Measurements from ENCODE around the gene DENND4B.
A peak's percentile ranks its signal among the peaks of the same experiment; 100 is the strongest.
"Not testable (repeated sequence)": the region's sequence is repeated elsewhere in the genome, so short reads cannot be mapped to it uniquely, and the experiment has no call there.

DENND4B gene

DNA sequence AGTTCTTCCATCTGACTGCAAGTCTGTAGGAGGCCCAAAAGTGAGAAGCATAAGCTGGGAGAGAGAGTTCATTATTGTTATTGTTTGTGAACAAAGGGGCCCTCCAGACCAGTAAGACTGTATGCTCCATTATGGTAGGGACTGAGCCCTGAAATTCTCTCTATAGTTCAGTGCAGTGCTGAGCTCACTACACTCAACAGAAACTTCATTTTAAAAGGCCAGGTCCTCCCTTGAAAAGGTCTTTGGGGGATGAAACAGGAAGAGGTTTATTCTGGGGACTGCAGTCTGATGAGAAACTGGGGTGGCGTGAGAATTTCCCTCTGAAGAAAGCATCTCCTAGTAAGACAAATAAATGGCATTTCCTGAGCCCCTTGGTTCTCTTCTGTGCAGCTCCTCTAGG, 18.3 kb downstream of the DENND4B start:
- DNase-seq (ENCODE audit: low spot score): no peak

- no peak for DNase-seq (ENCODE audit: low spot score)
Observed at GRCh38 chr1:153926405-153926804, 20.1 kb downstream of the DENND4B start.

- peak; percentile 100 for DNase-seq (ENCODE audit: low spot score)
Observed at GRCh38 chr1:153922972-153923925, 23.3 kb downstream of the DENND4B start, which contains the start of gene GATAD2B. Gene GATAD2B, minus strand, starts transcription at chr1:153922972. Its CDS starts 94,625 bp downstream, at chr1:153828347.

DNA sequence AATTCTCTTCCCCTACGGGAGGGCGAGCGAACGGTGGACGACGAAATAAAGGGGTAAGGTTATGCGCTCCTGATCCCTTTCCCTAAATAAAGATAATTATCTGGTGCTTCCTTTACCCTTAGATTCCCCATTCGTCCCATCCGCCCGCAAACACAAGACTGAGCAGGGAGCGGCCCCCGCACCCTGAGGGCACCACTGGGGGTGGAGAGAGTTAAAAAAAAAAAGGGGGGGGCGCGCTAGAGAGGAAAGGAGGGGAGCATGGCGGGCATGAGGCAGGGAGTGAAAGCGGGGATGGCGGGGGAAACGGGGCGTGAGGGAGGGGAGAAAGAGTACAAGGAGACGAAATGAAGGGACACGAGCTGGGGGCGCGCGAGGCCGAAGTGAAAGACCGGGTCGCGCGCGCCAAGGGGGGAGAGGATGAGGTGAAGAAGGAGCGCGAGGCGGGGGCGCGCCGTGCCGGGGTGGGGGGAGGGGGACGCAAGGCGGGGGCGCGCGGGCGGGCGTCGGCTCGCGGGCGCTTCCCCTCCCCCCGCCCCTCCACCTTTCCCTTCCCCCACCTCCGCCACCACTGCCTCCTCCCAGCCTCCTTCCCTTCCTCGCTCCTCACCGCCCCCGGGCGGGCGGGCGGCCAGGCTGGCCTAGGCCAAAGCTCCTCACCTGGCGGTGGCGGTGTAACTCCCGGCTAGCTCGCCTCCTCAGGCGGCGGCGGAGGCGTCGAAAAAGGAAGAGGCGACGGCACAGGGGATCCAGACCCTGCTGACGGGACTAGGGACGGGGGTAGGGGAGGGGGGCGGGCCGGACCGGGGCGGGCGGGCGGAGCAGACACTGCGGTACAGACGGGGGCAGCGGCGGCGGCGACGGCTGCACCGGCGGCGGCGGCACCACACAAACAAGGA, 24.2 kb downstream of the DENND4B start:
- no peak for DNase-seq (ENCODE audit: low spot score)

GRCh38 chr1:153921803-153922075, 24.8 kb downstream of the DENND4B start:
- DNase-seq (ENCODE audit: low spot score): no peak

DNA sequence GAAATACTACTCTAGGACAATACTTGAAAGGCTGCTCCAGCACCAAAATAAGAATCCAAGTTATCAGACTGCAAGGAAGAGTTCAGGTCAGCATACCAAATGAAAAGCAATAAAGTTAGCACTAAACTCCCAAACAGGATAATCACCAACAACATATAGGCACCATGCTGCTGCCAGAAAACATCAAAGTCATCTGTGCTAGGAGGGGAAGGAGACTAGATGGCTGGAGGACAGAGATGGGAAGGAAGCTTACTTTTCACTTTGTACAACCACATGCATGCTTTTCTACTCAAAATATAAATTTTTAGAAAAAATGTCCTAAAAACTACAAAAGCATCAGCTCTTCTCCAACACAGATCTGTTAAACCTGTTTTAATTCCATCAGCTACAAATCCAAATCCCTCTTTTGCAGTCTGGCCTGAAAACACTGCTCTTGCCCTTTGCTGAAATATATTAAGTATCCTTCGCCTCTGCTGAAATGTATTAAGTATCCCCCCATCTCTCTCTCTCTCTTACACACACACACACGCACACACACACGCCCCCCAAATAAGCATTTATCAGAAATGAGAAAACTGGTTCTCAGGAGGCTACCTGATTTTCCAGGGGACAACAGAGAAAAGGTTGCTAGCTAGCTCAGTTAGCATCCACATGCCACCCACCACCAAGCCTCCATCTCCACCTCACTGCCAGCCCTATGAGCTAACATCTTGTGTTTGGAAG, 25.3 kb downstream of the DENND4B start:
- DNase-seq (ENCODE audit: low spot score): no peak

GRCh38 chr1:153919876-153920852, 26.4 kb downstream of the DENND4B start:
- DNase-seq (ENCODE audit: low spot score): peak; percentile 70

GRCh38 chr1:153916297-153916696, 30.2 kb downstream of the DENND4B start:
- no peak for DNase-seq (ENCODE audit: low spot score)

- DNase-seq (ENCODE audit: low spot score): no peak
Observed at GRCh38 chr1:153912349-153912748, 34.2 kb downstream of the DENND4B start.

DNA sequence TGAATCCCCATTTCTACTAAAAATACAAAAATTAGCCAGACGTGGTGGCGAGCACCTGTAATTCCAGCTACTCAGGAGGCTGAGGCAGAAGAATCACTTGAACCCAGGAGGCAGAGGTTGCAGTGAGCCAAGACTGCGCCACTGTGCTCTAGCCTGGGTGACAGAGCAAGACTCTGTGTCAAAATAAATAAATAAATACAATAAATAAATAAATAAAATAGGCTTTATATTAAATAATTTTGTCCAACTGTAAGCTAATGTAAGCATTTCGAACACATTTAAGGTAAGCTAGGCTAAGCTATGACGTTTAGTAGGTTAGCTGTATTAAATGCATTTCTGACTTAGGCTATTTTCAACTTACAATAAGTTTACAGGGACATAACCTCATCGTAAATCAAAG, 36.0 kb downstream of the DENND4B start:
- not testable (repeated sequence) for DNase-seq (ENCODE audit: low spot score)

GRCh38 chr1:153908071-153908470, 38.4 kb downstream of the DENND4B start:
- no peak for DNase-seq (ENCODE audit: low spot score)

DNA sequence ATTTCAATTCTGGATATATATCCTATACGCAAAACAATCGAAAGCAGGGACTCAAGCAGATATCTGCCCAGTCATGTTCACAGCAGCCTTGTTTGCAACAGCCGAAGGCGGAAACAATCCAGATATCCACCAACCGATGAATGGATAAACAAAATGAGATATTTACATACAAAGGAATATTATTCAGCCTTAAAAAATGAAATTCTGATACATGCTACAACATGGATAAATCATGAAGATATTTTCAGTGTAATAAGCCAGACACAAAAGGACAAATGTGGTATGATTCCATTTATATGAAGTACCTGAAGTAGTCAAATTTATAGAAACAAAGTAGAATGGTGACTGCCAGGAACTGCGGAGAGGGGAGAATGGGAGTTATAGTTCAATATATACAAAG, 39.4 kb downstream of the DENND4B start:
- no peak for DNase-seq (ENCODE audit: low spot score)

DNA sequence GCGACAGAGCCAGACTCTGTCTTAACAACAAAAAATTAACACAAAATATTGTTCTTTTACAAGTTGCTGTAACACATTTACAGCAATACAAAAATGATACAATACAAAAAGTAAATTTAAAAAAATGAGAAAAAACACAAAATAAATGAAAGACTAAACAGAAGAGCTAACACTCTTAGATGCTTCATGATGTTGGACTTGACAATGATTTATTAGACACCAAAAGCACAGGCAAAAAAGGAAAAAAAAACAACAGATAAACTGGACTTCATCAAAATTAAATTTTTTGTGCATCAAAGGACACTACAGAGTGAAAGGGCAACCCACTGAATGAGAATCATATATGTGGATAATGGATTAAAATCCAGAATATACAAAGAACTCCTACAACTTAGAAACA, 40.1 kb downstream of the DENND4B start:
- no peak for DNase-seq (ENCODE audit: low spot score)

DNA sequence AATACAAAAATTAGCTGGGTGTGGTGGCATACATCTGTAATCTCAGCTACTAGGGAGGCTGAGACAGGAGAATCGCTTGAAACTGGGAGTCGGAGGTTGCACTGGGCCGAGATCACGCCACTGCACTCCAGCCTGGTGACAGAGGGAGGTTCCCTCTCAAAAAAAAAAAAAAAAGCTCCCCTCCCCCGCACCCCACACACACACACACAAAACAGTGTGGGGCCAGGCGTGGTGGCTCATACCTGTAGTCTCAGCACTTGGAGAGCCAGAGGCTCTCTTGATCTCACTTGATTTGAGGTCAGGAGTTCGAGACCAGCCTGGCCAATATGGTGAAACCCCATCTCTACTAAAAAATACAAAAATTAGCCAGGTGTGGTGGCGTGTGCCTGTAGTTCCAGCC, 40.6 kb downstream of the DENND4B start:
- DNase-seq (ENCODE audit: low spot score): not testable (repeated sequence)

- DNase-seq (ENCODE audit: low spot score): no peak
Observed at GRCh38 chr1:153903841-153904455, 42.6 kb downstream of the DENND4B start.

GRCh38 chr1:153899509-153899908, 47.0 kb downstream of the DENND4B start:
- no peak for DNase-seq (ENCODE audit: low spot score)

- DNase-seq (ENCODE audit: low spot score): not testable (repeated sequence)
Observed at GRCh38 chr1:153895866-153896265, 50.7 kb downstream of the DENND4B start.

DNA sequence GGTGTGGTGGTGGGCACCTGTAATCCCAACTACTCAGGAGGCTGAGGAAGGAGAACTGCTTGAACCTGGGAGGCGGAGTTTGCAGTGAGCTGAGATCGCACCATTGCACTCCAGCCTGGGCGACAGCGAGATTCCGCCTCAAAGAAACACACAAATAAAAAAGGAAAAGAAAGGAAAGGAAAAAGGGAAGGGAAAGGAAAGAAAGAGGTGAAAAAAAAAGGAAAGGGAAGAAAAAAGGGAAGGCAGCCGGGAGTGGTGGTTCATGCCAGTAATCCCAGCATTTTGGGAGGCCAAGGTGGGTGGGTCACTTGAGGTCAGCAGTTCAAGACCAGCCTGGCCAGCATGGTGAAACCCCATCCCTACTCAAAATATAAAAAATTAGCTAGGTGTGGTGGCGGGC, 55.5 kb downstream of the DENND4B start:
- not testable (repeated sequence) for DNase-seq (ENCODE audit: low spot score)

- DNase-seq (ENCODE audit: low spot score): no peak
Observed at GRCh38 chr1:153888533-153888932, 58.0 kb downstream of the DENND4B start.

- DNase-seq (ENCODE audit: low spot score): no peak
Observed at GRCh38 chr1:153886127-153886526, 60.4 kb downstream of the DENND4B start.

- DNase-seq (ENCODE audit: low spot score): no peak
Observed at GRCh38 chr1:153883223-153883622, 63.3 kb downstream of the DENND4B start.

Data from CD4-positive, alpha-beta T cell treated with Interleukin-15 for 4 hours (primary cell).